Stimulated activated CD8-positive, alpha-beta memory T cell treated with anti-CD3 and anti-CD28 coated beads, Interleukin-12 subunit alpha, Interleukin-12 subunit beta, amount 100 ng/mL, for 24 hours (primary cell): ENCODE results near the gene DENND11.

ENCODE experiments used
- DNase-seq: peaks from one replicate; pipeline ENCODE4 v3.0.0-alpha.2; 2020; ENCODE audit errors: extremely low read depth

DENND11 gene

DNA sequence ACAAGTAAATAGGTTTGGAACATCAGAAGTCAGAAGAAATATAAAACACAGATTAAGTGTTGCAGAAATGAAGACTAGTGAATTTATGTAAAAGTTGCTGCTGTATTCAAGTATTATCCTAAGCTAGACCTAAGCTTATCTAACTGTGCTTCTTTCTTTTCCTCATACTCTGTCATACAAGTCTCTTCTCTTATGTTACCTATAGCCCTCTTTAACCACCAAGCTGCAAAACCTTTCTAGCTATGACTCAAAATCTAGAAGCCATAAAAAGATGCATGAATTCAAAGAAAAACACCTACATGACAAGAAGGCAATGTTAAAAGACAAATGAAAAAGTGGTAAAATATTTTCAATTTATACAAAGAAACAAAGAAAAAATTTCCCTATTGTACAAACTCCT lies 23.0 kb downstream of the DENND11 start:
- DNase-seq = no peak

GRCh38 chr7:141676618-141677017 lies 25.3 kb downstream of the DENND11 start:
- DNase-seq = no peak

DNA sequence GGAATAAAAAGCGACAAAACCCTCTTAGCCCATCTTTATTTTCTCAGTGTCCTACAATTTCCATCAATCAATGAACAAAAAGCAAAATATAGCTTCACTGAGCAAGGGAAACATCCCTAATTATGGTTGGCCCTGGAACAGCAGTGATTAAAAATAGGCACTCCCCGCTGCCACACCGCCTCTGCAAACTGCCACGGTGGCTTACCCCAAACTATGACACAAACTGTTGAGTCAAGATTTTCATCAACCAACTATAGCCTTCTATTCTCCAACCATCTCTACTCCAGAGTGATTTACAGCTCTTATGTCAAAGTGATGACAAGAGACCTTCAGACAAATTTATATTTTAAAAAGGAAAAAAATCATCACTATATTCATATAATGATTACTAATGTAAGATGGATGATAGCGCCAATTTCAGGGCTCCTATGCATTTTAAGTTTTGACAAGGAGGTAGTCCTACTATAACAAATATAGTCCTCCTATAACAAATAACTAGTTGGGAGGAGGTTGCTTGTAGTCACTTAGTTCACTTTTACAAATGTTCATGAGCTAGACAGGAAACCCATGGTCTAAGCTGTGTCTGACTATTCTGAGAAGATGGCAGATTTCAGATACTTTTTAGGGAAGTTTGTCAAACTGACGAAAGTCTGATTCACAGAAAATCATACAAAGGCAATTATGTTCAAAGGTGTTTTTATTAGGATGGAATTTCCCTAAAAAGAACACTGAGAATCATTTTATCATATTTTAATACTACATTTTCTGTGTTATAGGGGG lies 26.3 kb downstream of the DENND11 start:
- no peak for DNase-seq

GRCh38 chr7:141674702-141675101 lies 27.3 kb downstream of the DENND11 start:
- DNase-seq = no peak

- no peak for DNase-seq
Observed at GRCh38 chr7:141674171-141674671, 27.7 kb downstream of the DENND11 start.

GRCh38 chr7:141673346-141673745 lies 28.6 kb downstream of the DENND11 start:
- no peak for DNase-seq

DNA sequence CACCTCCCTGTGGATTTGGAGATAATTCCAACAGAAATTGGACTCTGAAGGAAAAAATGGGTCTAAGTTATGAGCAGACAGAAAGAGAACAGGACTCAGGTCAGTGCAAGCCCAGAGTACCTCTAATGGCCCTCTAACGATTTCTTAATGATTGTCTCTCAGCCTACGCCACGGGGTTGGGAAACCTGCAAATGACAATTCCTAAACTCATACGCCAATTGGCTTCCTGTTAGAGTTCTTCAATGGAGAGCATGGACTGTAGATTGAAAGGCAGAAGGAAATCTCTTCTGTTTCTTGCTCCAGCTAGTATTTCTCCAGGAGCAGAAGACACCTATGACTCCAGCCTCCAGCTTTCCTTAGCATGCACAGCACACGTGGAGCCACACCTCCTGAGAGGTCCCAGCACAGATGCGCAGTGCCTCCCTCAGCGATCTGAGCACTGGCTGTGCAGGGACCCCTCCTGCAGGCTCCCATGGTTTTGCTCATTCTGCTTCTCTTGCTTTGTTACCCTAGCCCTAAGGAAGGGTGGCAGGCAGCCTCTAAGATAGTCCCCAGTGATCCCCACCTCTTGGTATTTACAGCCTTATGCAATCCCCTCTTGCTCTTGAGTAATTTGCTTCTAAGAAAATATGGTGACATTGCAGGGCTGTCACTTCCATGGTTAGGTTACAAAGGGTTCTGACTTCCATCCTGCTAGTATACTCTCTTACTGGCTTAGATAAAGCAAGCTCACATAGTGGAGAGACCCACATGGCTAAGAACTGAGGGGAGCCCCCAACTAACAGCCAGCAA lies 30.1 kb downstream of the DENND11 start:
- no peak for DNase-seq

DNA sequence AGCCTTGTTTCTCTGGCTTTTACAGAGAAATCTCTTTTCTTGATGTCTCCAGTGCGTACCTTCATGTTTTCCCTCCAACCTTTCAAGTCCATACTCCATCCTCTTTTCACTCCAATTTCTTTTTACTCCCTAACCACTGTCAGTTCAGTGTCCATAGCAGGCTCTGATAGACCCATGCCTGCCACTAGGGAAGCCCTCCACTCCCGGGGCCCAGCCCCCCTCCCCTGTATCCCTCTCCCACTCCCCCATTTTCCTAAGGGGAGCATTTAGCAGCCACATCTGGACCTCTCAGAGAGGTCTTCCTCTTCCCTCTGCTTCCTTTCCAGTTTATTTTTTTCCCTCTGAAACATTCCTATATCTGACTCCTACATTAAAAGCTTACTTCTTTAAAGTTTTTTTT lies 33.1 kb downstream of the DENND11 start:
- no peak for DNase-seq

GRCh38 chr7:141666071-141666470 lies 35.9 kb downstream of the DENND11 start:
- no peak for DNase-seq

GRCh38 chr7:141665208-141666035 lies 36.5 kb downstream of the DENND11 start:
- no peak for DNase-seq

DNA sequence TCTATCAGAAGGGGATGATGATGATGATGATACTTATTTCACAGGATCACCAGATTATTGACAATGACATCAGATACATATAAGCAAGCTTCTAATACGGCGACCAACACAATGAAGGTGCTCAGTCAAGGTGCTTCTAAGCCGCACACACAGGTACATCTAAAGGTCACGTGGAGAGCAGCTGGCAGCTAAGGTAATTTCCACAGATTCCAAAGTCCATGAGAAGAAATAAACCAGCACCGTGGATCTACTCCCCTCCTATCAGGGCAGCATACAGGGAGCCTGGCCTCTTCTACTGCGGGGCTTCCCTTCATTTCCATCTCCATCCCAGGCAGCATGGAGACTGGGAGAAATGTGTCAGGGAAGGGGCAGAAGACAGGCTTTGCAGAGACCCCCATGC lies 37.5 kb downstream of the DENND11 start:
- DNase-seq = no peak

- DNase-seq = no peak
Observed at GRCh38 chr7:141663081-141663849, 38.7 kb downstream of the DENND11 start.

DNA sequence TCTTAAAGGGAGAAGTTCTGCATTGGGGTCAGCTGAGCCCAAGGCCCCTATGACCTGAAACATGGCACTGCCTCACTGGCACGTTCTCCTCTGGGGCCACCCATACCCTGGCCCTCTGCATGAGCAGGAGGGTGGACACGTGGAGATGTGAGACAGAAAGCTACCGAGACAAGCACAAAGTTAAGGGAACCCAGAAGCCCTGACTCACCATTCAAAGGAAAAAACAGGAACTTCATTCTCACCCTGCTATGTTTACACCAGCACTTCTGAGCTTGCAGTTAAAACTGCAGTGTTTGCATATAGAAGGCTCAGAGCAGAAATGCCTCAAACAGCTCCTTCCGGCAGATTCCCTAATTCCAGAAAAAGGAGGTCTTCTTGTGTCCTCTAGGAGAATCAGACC lies 41.7 kb downstream of the DENND11 start:
- no peak for DNase-seq

DNA sequence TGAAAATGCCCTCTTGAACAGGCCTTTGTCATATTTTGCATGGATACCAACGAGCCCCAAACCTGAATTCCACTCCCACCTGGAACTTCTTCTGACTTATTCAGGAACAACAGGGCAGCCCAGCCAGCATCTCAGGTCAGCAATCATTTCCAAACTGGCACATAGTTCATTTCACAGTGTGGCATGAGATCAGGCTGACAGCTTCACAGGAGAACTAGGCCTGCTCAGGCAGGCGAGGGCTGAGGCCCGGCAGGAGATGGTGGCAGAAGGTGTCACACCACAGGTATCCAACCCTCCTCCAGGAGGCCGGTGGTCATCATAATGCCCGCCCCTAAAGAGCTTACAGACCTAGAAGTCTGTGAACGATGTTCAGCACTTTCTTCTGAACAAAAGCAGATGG lies 42.5 kb downstream of the DENND11 start:
- DNase-seq = no peak

DNA sequence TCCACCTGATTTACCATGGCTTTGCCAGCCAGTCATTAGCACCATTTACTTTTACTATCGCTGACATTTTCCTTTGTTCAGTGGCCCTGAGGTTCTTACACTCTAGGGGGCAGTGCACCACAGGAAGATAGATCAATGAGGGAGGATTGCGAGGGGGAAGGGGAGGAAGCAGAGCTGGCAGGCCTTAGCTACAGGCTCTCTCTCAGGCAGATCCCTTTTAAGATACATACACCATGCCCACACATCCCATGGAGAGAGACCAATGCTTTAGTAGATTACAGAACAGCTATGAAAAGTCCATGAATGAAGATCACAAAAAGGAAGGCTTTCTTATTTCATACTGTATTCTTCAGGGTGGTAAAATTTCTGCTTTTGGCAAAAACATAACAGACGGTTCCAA lies 47.4 kb downstream of the DENND11 start:
- DNase-seq = no peak

DNA sequence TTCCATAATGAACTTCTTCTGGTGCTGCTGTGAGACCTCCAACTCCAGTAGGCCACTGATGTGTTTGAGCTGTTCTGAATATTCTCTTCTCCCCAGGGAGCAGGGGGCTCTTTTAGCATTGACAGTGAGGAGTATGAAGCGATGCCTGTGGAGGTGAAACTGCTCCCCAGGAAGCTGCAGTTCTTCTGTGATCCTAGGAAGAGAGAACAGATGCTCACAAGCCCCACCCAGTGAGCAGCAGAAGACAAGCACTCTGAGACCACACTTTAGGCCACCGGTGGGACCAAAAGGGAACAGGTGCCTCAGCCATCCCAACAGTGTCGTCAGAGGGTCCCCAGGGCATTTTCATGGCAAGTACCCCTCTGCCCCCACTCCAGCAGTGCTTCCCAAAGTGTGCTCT lies 49.3 kb downstream of the DENND11 start:
- no peak for DNase-seq
